Mesendoderm (in vitro differentiated cells): Measurements from ENCODE around the gene UVSSA.
"Not testable (repeated sequence)": the region's sequence is repeated elsewhere in the genome, so short reads cannot be mapped to it uniquely, and the experiment has no call there.

Source experiments
- DNase-seq: peaks from one replicate; pipeline ENCODE4 v3.0.0; 2013
- H2AK5ac ChIP-seq: 2 replicates; pipeline ENCODE4 v1.6.1; 2013; ENCODE audit warnings: low read length, inconsistent platforms
- H2BK120ac ChIP-seq: 2 replicates; pipeline ENCODE4 v1.6.1; 2013; ENCODE audit warnings: low read depth, mild to moderate bottlenecking, low read length, moderate library complexity, mixed read lengths
- H2BK15ac ChIP-seq: replicated peaks from 2 replicates; pipeline ENCODE4 v1.6.1; 2013; ENCODE audit warnings: low read depth, mild to moderate bottlenecking, moderate library complexity
- H2BK5ac ChIP-seq: 2 replicates; pipeline ENCODE4 v1.6.1; 2013; ENCODE audit warnings: low read length, inconsistent platforms
- H3K18ac ChIP-seq: 2 replicates; pipeline ENCODE4 v1.6.1; 2013; ENCODE audit warnings: mild to moderate bottlenecking, low read length, mixed read lengths
- H3K23ac ChIP-seq: one replicate; pipeline ENCODE4 v1.6.1; 2013; ENCODE audit warnings: low read length
- H3K27ac ChIP-seq: 2 replicates; pipeline ENCODE4 v1.5.1; 2013; ENCODE audit warnings: low read depth, mild to moderate bottlenecking, inconsistent platforms, low read length, moderate library complexity
- H3K27me3 ChIP-seq: 2 replicates; pipeline ENCODE4 v1.6.1; 2013; ENCODE audit warnings: low read length, control low read depth, mild to moderate bottlenecking, inconsistent platforms; ENCODE audit not compliant: insufficient read depth, poor library complexity
- H3K36me3 ChIP-seq: 2 replicates; pipeline ENCODE4 v1.6.1; 2013; ENCODE audit warnings: low read length, inconsistent platforms; ENCODE audit not compliant: control insufficient read depth, insufficient read depth
- H3K4ac ChIP-seq: one replicate; pipeline ENCODE4 v1.6.1; 2013; ENCODE audit warnings: low read depth, mild to moderate bottlenecking, low read length, moderate library complexity
- H3K4me1 ChIP-seq: 2 replicates; pipeline ENCODE4 v1.6.1; 2013; ENCODE audit warnings: low read depth, low read length, inconsistent platforms; ENCODE audit not compliant: control insufficient read depth
- H3K4me2 ChIP-seq: 2 replicates; pipeline ENCODE4 v1.6.1; 2013; ENCODE audit warnings: low read length
- H3K4me3 ChIP-seq: 2 replicates; pipeline ENCODE4 v1.5.1; 2013; ENCODE audit warnings: mild to moderate bottlenecking, low read length
- H3K56ac ChIP-seq: one replicate; pipeline ENCODE4 v1.6.1; 2013; ENCODE audit warnings: low read length
- H3K79me1 ChIP-seq: 2 replicates; pipeline ENCODE4 v1.6.1; 2013; ENCODE audit warnings: low read length, inconsistent platforms
- H3K79me2 ChIP-seq: 2 replicates; pipeline ENCODE4 v1.6.1; 2013; ENCODE audit warnings: mild to moderate bottlenecking, low read length; ENCODE audit not compliant: control insufficient read depth, insufficient read depth
- H3K9ac ChIP-seq: 2 replicates; pipeline ENCODE4 v1.6.1; 2013; ENCODE audit warnings: low read length, inconsistent platforms
- H4K5ac ChIP-seq: one replicate; pipeline ENCODE4 v1.6.1; 2013; ENCODE audit warnings: low read length
- H4K8ac ChIP-seq: one replicate; pipeline ENCODE4 v1.6.1; 2013; ENCODE audit warnings: low read depth, mild to moderate bottlenecking, control low read depth, low read length, moderate library complexity
- WGBS: extraction: QIAGEN DNeasy Blood & Tissue Kit; methylation state at CpG from one replicate; pipeline ENCODE4 v1.1.7; 2013; ENCODE audit warnings: low lambda C conversion rate, missing lambda C conversion rate; ENCODE audit not compliant: insufficient coverage; ENCODE audit errors: extremely low coverage; 5-methylcytosine and 5-hydroxymethylcytosine counted together

UVSSA gene

GRCh38 chr4:1333851-1334578 is 13.0 kb upstream of the UVSSA start:
- H4K5ac ChIP-seq, H4K8ac ChIP-seq, H3K18ac ChIP-seq, H3K79me2 ChIP-seq, H3K27ac ChIP-seq, H3K23ac ChIP-seq, H3K9ac ChIP-seq, H2BK5ac ChIP-seq, H3K4me3 ChIP-seq, H3K4me2 ChIP-seq, H3K4me1 ChIP-seq, H2AK5ac ChIP-seq, H3K79me1 ChIP-seq, H2BK120ac ChIP-seq, H2BK15ac ChIP-seq, DNase-seq, H3K27me3 ChIP-seq, H3K56ac ChIP-seq, H3K4ac ChIP-seq: not testable (repeated sequence)
- peaks cover 12% of the 10 kb centered on the region for H3K36me3 ChIP-seq
- WGBS, result no CpG with 5 or more reads among the region's 12 CpGs

DNA sequence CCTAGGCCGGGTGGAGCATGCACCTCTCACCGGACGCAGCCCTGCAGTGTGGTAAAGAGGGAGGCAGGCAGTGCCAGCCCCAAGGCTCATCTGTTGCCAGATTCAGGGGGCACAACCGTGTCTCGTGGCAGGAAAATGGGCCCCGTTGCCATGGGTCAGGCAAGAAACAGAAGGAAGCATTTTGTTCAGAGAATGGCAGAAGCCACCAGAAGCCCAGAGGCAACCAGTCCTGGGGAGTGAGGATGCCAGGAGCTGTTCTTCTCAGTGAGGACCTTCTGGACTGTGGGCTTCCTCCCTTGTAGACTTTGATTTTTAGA is 12.5 kb upstream of the UVSSA start:
- H3K56ac ChIP-seq, result no peak overlapping the region
- WGBS, result no CpG with 5 or more reads among the region's 6 CpGs
- H3K36me3 ChIP-seq, result peaks cover 15% of the 10 kb centered on the region
- no peak overlapping the region for H4K8ac ChIP-seq
- H3K4me2 ChIP-seq, result no peak overlapping the region
- H3K79me1 ChIP-seq, result peaks cover 2% of the 10 kb centered on the region
- H3K9ac ChIP-seq, result no peak overlapping the region
- H3K23ac ChIP-seq, result no peak overlapping the region
- no peak for DNase-seq
- H2BK5ac ChIP-seq, result no peak overlapping the region
- no peak overlapping the region for H3K4me3 ChIP-seq
- H3K18ac ChIP-seq, result no peak overlapping the region
- no peaks in the 10 kb centered on the region for H3K4me1 ChIP-seq
- H3K4ac ChIP-seq, result no peak overlapping the region
- H4K5ac ChIP-seq, result no peak overlapping the region
- H2BK120ac ChIP-seq, result no peak overlapping the region
- H3K79me2 ChIP-seq, result no peaks in the 10 kb centered on the region
- no peak overlapping the region for H2BK15ac ChIP-seq
- H3K27me3 ChIP-seq, result no peaks in the 10 kb centered on the region
- no peak overlapping the region for H2AK5ac ChIP-seq
- H3K27ac ChIP-seq, result no peak overlapping the region

- H3K23ac ChIP-seq, H2AK5ac ChIP-seq, H3K18ac ChIP-seq, H2BK15ac ChIP-seq, H3K9ac ChIP-seq, H3K27ac ChIP-seq, H3K4me2 ChIP-seq, H3K4me3 ChIP-seq, DNase-seq, H4K5ac ChIP-seq, H3K56ac ChIP-seq, H3K79me1 ChIP-seq, H4K8ac ChIP-seq, H2BK5ac ChIP-seq, H3K4me1 ChIP-seq, H3K79me2 ChIP-seq, H3K27me3 ChIP-seq, H3K4ac ChIP-seq, H2BK120ac ChIP-seq: not testable (repeated sequence)
- peaks cover 16% of the 10 kb centered on the region for H3K36me3 ChIP-seq
- WGBS, result no CpG with 5 or more reads among the region's 4 CpGs
These were observed 11.7 kb upstream of the UVSSA start for GRCh38 chr4:1335193-1335883.

GRCh38 chr4:1336088-1336491 is 10.9 kb upstream of the UVSSA start:
- Histone ChIP-seq H4K5ac (no peak overlapping the region), H3K4me1 (no peaks in the 10 kb centered on the region), H3K4me2 (no peak overlapping the region), H3K4me3 (no peak overlapping the region), H3K79me2 (no peaks in the 10 kb centered on the region), H3K27me3 (no peaks in the 10 kb centered on the region), H2AK5ac (no peak overlapping the region), H4K8ac (no peak overlapping the region), H2BK15ac (no peak overlapping the region), H3K56ac (no peak overlapping the region), H2BK120ac (no peak overlapping the region), H3K23ac (no peak overlapping the region), H3K18ac (no peak overlapping the region), H3K27ac (no peak overlapping the region), H2BK5ac (no peak overlapping the region), H3K4ac (no peak overlapping the region), H3K36me3 (peaks cover 16% of the 10 kb centered on the region), H3K79me1 (no peaks in the 10 kb centered on the region), H3K9ac (no peak overlapping the region)
- no peak for DNase-seq
- no CpG with 5 or more reads among the region's 7 CpGs for WGBS

- Histone ChIP-seq H3K27me3 (no peaks in the 10 kb centered on the region), H2BK15ac (no peak overlapping the region), H3K4ac (no peak overlapping the region), H3K18ac (no peak overlapping the region), H4K8ac (no peak overlapping the region), H3K4me2 (no peak overlapping the region), H3K56ac (no peak overlapping the region), H3K4me1 (no peaks in the 10 kb centered on the region), H2BK5ac (no peak overlapping the region), H2AK5ac (no peak overlapping the region), H3K9ac (no peak overlapping the region), H3K79me1 (no peaks in the 10 kb centered on the region), H3K4me3 (no peak overlapping the region), H3K27ac (no peak overlapping the region), H3K23ac (no peak overlapping the region), H3K36me3 (peaks cover 16% of the 10 kb centered on the region), H2BK120ac (no peak overlapping the region), H3K79me2 (no peaks in the 10 kb centered on the region), H4K5ac (no peak overlapping the region)
- WGBS, result no CpG with 5 or more reads among the region's 11 CpGs
- DNase-seq, result peak; percentile 26
These were observed 9.6 kb upstream of the UVSSA start for GRCh38 chr4:1337376-1337831.
